ENCODE data around the gene SLIT3. TPM values are rescaled to one million over a fixed set of nuclear protein-coding genes. Genes with fewer than 3 reads are reported as not detected.

Gene SLIT3
- total and polyA plus RNA-seq, 2 donors from 2014 or later = 14.5 to 54.1 TPM

DNA sequence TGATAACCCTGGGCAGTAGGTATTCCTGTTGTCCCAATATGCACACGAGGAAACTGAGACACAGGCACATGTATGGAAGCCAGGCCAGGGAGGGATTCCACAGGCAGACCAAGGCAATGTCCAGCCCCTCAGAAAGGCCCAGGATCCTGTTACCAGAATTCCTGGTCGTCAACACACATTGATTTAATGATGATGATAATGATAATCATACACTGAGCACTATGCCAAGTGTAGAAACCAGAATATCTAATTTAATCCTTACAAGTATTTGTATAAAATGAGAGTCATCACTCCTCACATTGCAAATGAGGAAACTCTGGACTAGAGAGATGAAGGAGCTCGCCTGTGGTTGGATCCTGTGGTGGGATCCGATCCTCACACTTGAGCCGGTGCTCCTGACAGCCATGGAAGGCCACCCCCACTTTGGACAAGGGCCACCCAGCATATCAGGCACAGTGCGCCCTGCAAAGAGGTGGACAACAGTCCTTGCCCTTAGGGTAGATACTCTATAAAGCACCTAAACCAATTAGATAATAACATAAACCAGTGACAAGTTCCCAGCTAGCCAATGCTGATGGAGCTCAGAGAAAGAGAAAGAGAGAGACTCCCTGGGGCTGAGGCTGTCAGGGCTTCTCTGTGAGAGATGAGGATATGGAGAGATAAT, 185.3 kb downstream of the SLIT3 start:
- TF ChIP-seq, protein P1, sequence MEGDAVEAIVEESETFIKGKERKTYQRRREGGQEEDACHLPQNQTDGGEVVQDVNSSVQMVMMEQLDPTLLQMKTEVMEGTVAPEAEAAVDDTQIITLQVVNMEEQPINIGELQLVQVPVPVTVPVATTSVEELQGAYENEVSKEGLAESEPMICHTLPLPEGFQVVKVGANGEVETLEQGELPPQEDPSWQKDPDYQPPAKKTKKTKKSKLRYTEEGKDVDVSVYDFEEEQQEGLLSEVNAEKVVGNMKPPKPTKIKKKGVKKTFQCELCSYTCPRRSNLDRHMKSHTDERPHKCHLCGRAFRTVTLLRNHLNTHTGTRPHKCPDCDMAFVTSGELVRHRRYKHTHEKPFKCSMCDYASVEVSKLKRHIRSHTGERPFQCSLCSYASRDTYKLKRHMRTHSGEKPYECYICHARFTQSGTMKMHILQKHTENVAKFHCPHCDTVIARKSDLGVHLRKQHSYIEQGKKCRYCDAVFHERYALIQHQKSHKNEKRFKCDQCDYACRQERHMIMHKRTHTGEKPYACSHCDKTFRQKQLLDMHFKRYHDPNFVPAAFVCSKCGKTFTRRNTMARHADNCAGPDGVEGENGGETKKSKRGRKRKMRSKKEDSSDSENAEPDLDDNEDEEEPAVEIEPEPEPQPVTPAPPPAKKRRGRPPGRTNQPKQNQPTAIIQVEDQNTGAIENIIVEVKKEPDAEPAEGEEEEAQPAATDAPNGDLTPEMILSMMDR (IDR thresholded peaks at IDR 0.05; ENCODE audit: borderline replicate concordance, extremely low read depth, insufficient read depth) = no peak
- DNase-seq = no peak
- no peak for FAIRE-seq
- Histone ChIP-seq H3K27me3 (ENCODE audit: control insufficient read depth, insufficient read depth, low read length) (no peaks in the 10 kb centered on the region), H3K4me3 (ENCODE audit: low read length in 3 of 3) (no peak overlapping the region), H3K9me3 (ENCODE audit: control insufficient read depth in 2 of 3, insufficient read depth in 1 of 3, low read length in 3 of 3) (no peaks in the 10 kb centered on the region), H3K27ac (ENCODE audit: low read depth in 2 of 2, low read length in 2 of 2) (no peak overlapping the region), H3K9ac (ENCODE audit: low read length in 3 of 3) (no peak overlapping the region), H3K36me3 (ENCODE audit: control insufficient read depth in 2 of 3, insufficient read depth in 3 of 3, low read length in 3 of 3) (no peaks in the 10 kb centered on the region), H3K4me1 (ENCODE audit: control insufficient read depth in 2 of 3, insufficient read depth in 2 of 3, low read depth in 1 of 3, low read length in 3 of 3) (peaks cover 0 to 5% (median 0%) of the 10 kb centered on the region in 3 donors)
- intact Hi-C loops (cut with DNase I) = no loop called here

- Histone ChIP-seq H3K9ac (ENCODE audit: low read length in 3 of 3) (no peak overlapping the region), H3K4me3 (ENCODE audit: low read length in 3 of 3) (no peak overlapping the region), H3K36me3 (ENCODE audit: control insufficient read depth in 2 of 3, insufficient read depth in 3 of 3, low read length in 3 of 3) (no peaks in the 10 kb centered on the region), H3K4me1 (ENCODE audit: control insufficient read depth in 2 of 3, insufficient read depth in 2 of 3, low read depth in 1 of 3, low read length in 3 of 3) (peaks cover 0 to 4% (median 0%) of the 10 kb centered on the region in 3 donors), H3K27ac (ENCODE audit: low read depth in 2 of 2, low read length in 2 of 2) (no peak overlapping the region), H3K27me3 (ENCODE audit: control insufficient read depth, insufficient read depth, low read length) (no peaks in the 10 kb centered on the region), H3K9me3 (ENCODE audit: control insufficient read depth in 2 of 3, insufficient read depth in 1 of 3, low read length in 3 of 3) (peaks cover 0 to 5% (median 0%) of the 10 kb centered on the region in 3 donors)
- intact Hi-C loops (cut with DNase I) = no loop called here
- FAIRE-seq (no peak), DNase-seq (no peak)
- TF ChIP-seq, protein P1 (IDR thresholded peaks at IDR 0.05; ENCODE audit: borderline replicate concordance, extremely low read depth, insufficient read depth) = no peak
Measured at GRCh38 chr5:169114466-169115065, 186.4 kb downstream of the SLIT3 start.

DNA sequence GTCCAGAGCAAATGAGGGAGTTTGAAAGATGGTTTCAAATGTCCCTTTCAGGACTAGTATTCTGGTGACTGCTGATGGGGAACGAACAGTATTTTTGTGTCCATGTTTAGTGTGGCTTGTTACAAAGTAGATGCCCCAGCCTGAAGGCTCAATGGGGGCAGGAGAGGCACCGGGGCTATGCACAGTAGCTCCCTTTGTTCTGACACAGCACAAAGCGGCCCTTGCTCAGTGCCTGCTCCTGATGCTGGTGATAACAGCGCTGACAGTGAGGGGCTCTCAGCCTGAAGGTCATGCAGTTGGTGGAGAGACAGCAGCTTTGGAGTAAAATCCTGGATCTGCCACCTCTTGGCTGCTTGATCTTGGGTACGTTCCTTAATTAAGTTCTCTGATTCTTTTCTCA, 188.9 kb downstream of the SLIT3 start:
- Histone ChIP-seq H3K36me3 (ENCODE audit: control insufficient read depth in 2 of 3, insufficient read depth in 3 of 3, low read length in 3 of 3) (no peaks in the 10 kb centered on the region), H3K27me3 (ENCODE audit: control insufficient read depth, insufficient read depth, low read length) (no peaks in the 10 kb centered on the region), H3K4me3 (ENCODE audit: low read length in 3 of 3) (no peak overlapping the region), H3K9me3 (ENCODE audit: control insufficient read depth in 2 of 3, insufficient read depth in 1 of 3, low read length in 3 of 3) (peaks cover 0 to 5% (median 0%) of the 10 kb centered on the region in 3 donors), H3K27ac (ENCODE audit: low read depth in 2 of 2, low read length in 2 of 2) (no peak overlapping the region), H3K9ac (ENCODE audit: low read length in 3 of 3) (no peak overlapping the region), H3K4me1 (ENCODE audit: control insufficient read depth in 2 of 3, insufficient read depth in 2 of 3, low read depth in 1 of 3, low read length in 3 of 3) (peaks cover 0 to 3% (median 0%) of the 10 kb centered on the region in 3 donors)
- intact Hi-C loops (cut with DNase I) = no loop called here
- TF ChIP-seq, protein P1 (IDR thresholded peaks at IDR 0.05; ENCODE audit: borderline replicate concordance, extremely low read depth, insufficient read depth) = no peak
- DNase-seq (no peak), FAIRE-seq (no peak)
